Gastrocnemius medialis (tissue), 4 donors: ENCODE data around the gene NVL. TPM values are rescaled to one million over a fixed set of nuclear protein-coding genes. Genes with fewer than 3 reads are reported as not detected.

Experiments used
- ATAC-seq, 2 donors: fragments of 150-250 bp; one replicate each; pipeline ENCODE4 v1.9.1; 2016
- DNase-seq, 2 donors: peaks; one replicate each; pipeline ENCODE4 v3.0.0-alpha.2; 2019
- H3K27ac ChIP-seq, 4 donors: fragments of 200-600 bp; sonication (generic); 1 replicate in 1 of 4; 2 replicates in 3 of 4; pipeline ENCODE4 v1.5.1; 2016 to 2018; ENCODE audit warnings: mild to moderate bottlenecking in 2 of 4, moderate library complexity in 1 of 4
- H3K27me3 ChIP-seq, 3 donors: fragments of 200-600 bp; sonication (generic) in 2 of 3; 1 replicate in 1 of 3; 2 replicates in 2 of 3; pipeline versions ENCODE4 v1.5.1 to v1.6.0; 2016 to 2019; ENCODE audit warnings: mild to moderate bottlenecking in 1 of 3, moderate library complexity in 1 of 3
- H3K36me3 ChIP-seq, 2 donors: fragments of 200-600 bp; sonication (generic) in 1 of 2; one replicate each; pipeline ENCODE4 v1.5.1; 2017 to 2018
- H3K4me1 ChIP-seq, 2 donors: fragments of 200-600 bp; sonication (generic) in 1 of 2; one replicate each; pipeline ENCODE4 v1.5.1; 2016 to 2017; ENCODE audit warnings: mild to moderate bottlenecking in 2 of 2
- H3K4me3 ChIP-seq, 4 donors: fragments of 200-600 bp; sonication (generic) in 3 of 4; 1 replicate in 1 of 4; 2 replicates in 3 of 4; pipeline ENCODE4 v1.5.1; 2016 to 2019; ENCODE audit warnings: mild to moderate bottlenecking in 2 of 4
- H3K9me3 ChIP-seq, 3 donors: fragments of 200-600 bp; sonication (generic) in 2 of 3; 1 replicate in 1 of 3; 2 replicates in 2 of 3; pipeline ENCODE4 v1.5.1; 2016 to 2019
- POLR2A ChIP-seq, 2 donors: fragments of 450-650 bp; IDR thresholded peaks; one replicate each; pipeline ENCODE4 v1.6.1; 2017; ENCODE audit warnings: antibody characterized with exemption in 2 of 2, mild to moderate bottlenecking in 2 of 2, moderate library complexity in 2 of 2
- in situ Hi-C, 4 donors: fragments of 200-750 bp; cut with MboI; loops; one replicate each; pipeline versions ENCODE4 v1.15.0 to v1.8.0; 2017; ENCODE audit warnings: low sequenced_read_pairs in 4 of 4
- intact Hi-C: fragments of 100-400 bp; cut with DNase I; formaldehyde crosslinking; loops from one replicate; pipeline ENCODE4 v1.15.1; 2023; ENCODE audit warnings: low total_unique reads
- total RNA-seq, 4 donors: library from RNA; depleted of rRNA; stranded (reverse); fragments of >200 nt; gene quantifications; one replicate each; pipeline versions ENCODE4 v1.1.0 to v1.2.3, GENCODE V29; 2016
- TF ChIP-seq, protein P1 (sequence below), 5 experiments: fragments of 450-650 bp in 3 of 5; fragments of 200-600 bp in 2 of 5; sonication (generic) in 2 of 5; IDR thresholded peaks in 4 of 5; conservative IDR thresholded peaks in 1 of 5; 1 replicate in 4 of 5; 2 replicates in 1 of 5; pipeline ENCODE4 v1.5.1; 2016 to 2019; ENCODE audit warnings: antibody characterized with exemption in 5 of 5, mild to moderate bottlenecking in 3 of 5, moderate library complexity in 3 of 5

Gene NVL
- total RNA-seq, 4 donors from 2014 or later = 6.5 to 32.5 (median 7.7) TPM

GRCh38 chr1:224304767-224305166 is 25.2 kb downstream of the NVL start:
- H3K36me3 ChIP-seq = peaks cover 0 to 85% of the 10 kb centered on the region in 2 donors
- intact Hi-C loops = no loop called here

DNA sequence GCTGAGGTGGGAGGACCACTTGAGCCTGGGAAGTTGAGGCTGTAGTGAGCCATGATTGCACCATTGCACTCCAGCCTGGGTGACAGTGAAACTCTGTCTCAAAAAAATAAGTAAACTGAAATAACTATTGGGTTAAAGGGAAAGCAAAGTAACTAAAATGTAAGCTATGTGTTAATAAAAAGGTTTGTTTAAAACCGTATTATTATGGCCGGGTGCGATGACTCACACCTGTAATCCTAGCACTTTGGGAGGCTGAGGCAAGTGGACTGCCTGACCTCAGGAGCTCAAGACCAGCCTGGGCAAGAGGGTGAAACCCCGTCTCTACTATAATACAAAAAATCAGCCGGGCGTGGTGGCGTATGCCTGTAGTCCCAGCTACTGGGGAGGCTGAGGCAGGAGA is 27.0 kb downstream of the NVL start:
- ATAC-seq (no peak), DNase-seq (no peak)
- H3K4me1 ChIP-seq = no peaks in the 10 kb centered on the region
- no peak overlapping the region for H3K4me3 ChIP-seq
- intact Hi-C loops (no loop called here), in situ Hi-C loops (no loop called here)
- TF ChIP-seq, protein P1, sequence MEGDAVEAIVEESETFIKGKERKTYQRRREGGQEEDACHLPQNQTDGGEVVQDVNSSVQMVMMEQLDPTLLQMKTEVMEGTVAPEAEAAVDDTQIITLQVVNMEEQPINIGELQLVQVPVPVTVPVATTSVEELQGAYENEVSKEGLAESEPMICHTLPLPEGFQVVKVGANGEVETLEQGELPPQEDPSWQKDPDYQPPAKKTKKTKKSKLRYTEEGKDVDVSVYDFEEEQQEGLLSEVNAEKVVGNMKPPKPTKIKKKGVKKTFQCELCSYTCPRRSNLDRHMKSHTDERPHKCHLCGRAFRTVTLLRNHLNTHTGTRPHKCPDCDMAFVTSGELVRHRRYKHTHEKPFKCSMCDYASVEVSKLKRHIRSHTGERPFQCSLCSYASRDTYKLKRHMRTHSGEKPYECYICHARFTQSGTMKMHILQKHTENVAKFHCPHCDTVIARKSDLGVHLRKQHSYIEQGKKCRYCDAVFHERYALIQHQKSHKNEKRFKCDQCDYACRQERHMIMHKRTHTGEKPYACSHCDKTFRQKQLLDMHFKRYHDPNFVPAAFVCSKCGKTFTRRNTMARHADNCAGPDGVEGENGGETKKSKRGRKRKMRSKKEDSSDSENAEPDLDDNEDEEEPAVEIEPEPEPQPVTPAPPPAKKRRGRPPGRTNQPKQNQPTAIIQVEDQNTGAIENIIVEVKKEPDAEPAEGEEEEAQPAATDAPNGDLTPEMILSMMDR (IDR thresholded peaks at IDR 0.05 in 4 of 5, conservative IDR thresholded peaks at IDR 0.05 in 1 of 5) = no peak
- TF ChIP-seq POLR2A (IDR thresholded peaks at IDR 0.05) = no peak
- no peak overlapping the region for H3K27ac ChIP-seq
- H3K9me3 ChIP-seq = no peaks in the 10 kb centered on the region
- no peaks in the 10 kb centered on the region for H3K27me3 ChIP-seq
- peaks cover 0 to 95% of the 10 kb centered on the region in 2 donors for H3K36me3 ChIP-seq

More at GRCh38 chr1:224304767-224305166, 25.2 kb downstream of the NVL start:
- H3K4me3 ChIP-seq = no peak overlapping the region
- in situ Hi-C loops = no loop called here
- ATAC-seq = no peak
- TF ChIP-seq, protein P1 (IDR thresholded peaks at IDR 0.05 in 4 of 5, conservative IDR thresholded peaks at IDR 0.05 in 1 of 5) = no peak
- TF ChIP-seq POLR2A (IDR thresholded peaks at IDR 0.05) = no peak
- no peak overlapping the region for H3K27ac ChIP-seq
- H3K9me3 ChIP-seq = no peaks in the 10 kb centered on the region
- H3K4me1 ChIP-seq = no peaks in the 10 kb centered on the region
- no peak for DNase-seq
- no peaks in the 10 kb centered on the region for H3K27me3 ChIP-seq

DNA sequence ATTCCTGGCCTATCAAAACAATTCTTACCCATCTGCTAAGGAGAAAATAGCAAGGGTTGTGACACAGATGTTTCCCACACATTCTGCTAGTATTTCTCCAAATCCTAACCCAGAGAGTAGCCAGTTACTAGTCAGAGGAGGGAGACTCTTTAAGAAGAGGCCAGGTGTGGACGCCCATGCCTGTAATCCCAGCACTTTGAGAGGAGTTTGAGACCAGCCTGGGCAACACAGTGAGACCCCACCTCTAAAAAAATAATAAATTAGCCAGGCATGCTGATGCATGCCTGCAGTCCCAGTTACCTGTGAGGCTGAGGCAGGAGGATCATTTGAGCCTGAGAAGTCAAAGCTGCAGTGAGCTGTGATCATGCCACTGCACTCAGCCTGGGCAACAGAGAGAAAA is 28.6 kb downstream of the NVL start:
- DNase-seq (no peak), ATAC-seq (no peak)
- no peaks in the 10 kb centered on the region for H3K4me1 ChIP-seq
- TF ChIP-seq, protein P1 (IDR thresholded peaks at IDR 0.05 in 4 of 5, conservative IDR thresholded peaks at IDR 0.05 in 1 of 5) = no peak
- no peak for TF ChIP-seq POLR2A (IDR thresholded peaks at IDR 0.05)
- H3K27me3 ChIP-seq = no peaks in the 10 kb centered on the region
- H3K27ac ChIP-seq = no peak overlapping the region
- H3K36me3 ChIP-seq = peaks cover 0 to 85% of the 10 kb centered on the region in 2 donors
- intact Hi-C loops (no loop called here), in situ Hi-C loops (no loop called here)
- H3K4me3 ChIP-seq = no peak overlapping the region
- no peaks in the 10 kb centered on the region for H3K9me3 ChIP-seq

GRCh38 chr1:224300346-224300745 is 29.6 kb downstream of the NVL start:
- no peak for TF ChIP-seq POLR2A (IDR thresholded peaks at IDR 0.05)
- in situ Hi-C loops = no loop called here
- Histone ChIP-seq H3K36me3 (peaks cover 0 to 87% of the 10 kb centered on the region in 2 donors), H3K27me3 (no peaks in the 10 kb centered on the region), H3K4me3 (no peak overlapping the region), H3K4me1 (no peaks in the 10 kb centered on the region), H3K9me3 (no peaks in the 10 kb centered on the region), H3K27ac (no peak overlapping the region)
- ATAC-seq (no peak), DNase-seq (no peak)
- intact Hi-C loops = no loop called here

- no peak overlapping the region for H3K4me3 ChIP-seq
- no peaks in the 10 kb centered on the region for H3K9me3 ChIP-seq
- intact Hi-C loops = no loop called here
- DNase-seq = no peak
- H3K27me3 ChIP-seq = no peaks in the 10 kb centered on the region
- in situ Hi-C loops = no loop called here
- peaks cover 0 to 4% of the 10 kb centered on the region in 2 donors for H3K4me1 ChIP-seq
- no peak overlapping the region for H3K27ac ChIP-seq
- TF ChIP-seq POLR2A (IDR thresholded peaks at IDR 0.05) = no peak
- TF ChIP-seq, protein P1 (IDR thresholded peaks at IDR 0.05 in 4 of 5, conservative IDR thresholded peaks at IDR 0.05 in 1 of 5) = no peak
- H3K36me3 ChIP-seq = peaks cover 0 to 87% of the 10 kb centered on the region in 2 donors
- no peak for ATAC-seq
Observed at GRCh38 chr1:224298346-224299330, 31.3 kb downstream of the NVL start.
